ENCODE measurements around the gene IFNG.

GRCh38 chr12:68170726-68171125 lies 11.2 kb upstream of the IFNG start:
- TF ChIP-seq CTCF (conservative IDR thresholded peaks at IDR 0.05) (no peak), EZH2 (IDR thresholded peaks at IDR 0.05; ENCODE audit: low read depth) (no peak)
